Putamen (tissue), 1 donor: Measurements from ENCODE around the gene AGPAT4.
"Not testable (repeated sequence)": the region's sequence is repeated elsewhere in the genome, so short reads cannot be mapped to it uniquely, and the experiment has no call there.

ENCODE experiments used
- DNase-seq: peaks from one replicate; pipeline ENCODE4 v3.0.0-alpha.2; 2016; ENCODE audit warnings: low spot score

The AGPAT4 gene, protein sequence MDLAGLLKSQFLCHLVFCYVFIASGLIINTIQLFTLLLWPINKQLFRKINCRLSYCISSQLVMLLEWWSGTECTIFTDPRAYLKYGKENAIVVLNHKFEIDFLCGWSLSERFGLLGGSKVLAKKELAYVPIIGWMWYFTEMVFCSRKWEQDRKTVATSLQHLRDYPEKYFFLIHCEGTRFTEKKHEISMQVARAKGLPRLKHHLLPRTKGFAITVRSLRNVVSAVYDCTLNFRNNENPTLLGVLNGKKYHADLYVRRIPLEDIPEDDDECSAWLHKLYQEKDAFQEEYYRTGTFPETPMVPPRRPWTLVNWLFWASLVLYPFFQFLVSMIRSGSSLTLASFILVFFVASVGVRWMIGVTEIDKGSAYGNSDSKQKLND

DNA sequence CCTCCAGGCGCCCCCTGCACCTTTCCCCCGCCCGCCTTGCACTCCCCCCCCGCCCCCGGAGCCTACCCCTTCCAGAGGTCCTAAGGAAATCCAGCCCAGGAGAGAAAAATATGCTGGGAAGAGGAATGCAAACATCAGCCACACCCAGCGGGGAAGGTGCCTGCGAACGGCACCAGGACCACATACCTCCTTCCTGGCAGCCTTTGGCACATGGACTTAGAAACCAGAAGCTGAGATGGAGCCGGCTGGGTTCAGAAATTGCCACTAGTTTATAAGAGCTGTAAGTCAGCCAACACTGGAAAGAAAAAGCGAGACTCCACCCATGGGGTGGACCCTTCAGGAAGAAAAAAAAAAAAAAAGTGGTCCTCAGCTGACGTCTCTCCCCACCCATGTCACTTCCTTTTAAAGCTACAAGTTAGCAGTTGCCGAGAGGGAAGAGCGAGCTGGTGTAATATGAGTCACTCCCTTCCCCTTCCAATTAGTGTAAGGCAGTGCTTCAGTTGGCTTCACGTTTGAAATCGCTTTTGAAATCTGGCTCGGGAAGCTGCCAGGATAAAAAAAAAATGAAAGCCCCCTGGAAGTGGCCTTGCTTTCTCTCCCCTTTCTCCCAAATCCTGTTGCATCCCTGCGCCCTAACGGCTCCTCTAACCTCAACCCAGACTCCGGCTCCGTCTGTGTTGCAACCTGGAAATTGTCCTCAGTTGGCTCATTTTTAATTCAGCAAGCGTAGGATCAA lies at the start of gene AGPAT4:
Gene AGPAT4, minus strand, starts transcription at position 310 of the 736 bp plus-strand sequence. CDS start 41,848 bp downstream, outside the sequence.
- DNase-seq: peak; percentile 91

DNA sequence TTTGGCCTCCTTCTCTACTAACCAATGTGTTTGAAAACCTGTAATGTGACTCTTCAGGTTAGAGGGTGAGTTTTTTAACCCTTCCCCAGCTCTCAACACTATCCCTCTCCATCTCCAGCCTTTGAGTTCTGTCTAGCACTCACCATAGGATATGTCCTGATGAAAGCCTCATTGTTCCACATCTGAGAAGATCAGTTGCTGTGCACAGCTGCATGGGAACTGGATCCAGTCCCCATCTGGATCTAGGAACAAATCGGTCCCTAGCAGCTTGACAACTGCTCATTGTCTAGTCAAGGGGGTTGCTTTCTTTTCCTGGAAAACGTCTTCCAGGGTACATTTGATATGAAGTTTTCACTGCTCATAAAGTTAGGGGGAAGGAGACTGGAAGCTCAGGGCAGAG lies 45.4 kb upstream of the AGPAT4 start:
- DNase-seq: peak; percentile 94

DNA sequence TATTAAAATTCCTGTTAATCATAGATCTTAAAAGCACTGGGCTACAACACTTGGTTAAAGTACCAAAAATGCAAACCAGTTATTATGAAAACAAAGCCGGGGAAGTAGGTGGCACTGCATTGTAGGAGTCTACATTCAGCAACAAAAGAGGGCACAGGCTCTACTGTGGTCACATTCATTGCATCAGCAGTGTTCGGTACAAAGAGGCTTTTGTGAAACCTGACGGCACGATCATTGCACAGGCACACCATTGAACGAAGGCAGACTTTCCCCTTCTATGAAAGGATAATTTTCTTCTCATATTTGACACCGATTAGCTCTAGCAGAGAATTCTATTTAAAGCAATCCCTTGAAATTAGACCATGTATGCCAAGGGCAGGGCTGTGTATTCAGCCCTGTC lies 44.6 kb upstream of the AGPAT4 start:
- DNase-seq: peak; percentile 90

DNA sequence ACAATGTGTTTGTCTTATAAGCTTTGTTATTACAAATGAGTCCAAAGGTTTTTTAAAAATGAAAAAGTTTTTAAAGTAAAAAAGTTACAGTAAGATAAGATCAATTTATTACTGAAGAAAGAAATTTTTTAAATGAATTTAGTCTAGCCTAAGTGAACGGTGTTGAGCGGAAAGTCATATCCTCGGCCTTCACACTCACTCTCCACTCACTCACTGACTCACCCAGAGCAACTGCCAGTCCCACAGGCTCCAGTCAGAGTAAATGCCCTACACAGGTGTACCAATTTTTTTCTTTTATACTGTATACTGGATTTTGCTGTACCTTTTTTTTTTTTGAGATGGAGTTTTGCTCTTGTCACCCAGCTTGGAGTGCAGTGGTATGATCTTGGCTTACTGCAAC lies 42.7 kb upstream of the AGPAT4 start:
- DNase-seq: no peak

DNA sequence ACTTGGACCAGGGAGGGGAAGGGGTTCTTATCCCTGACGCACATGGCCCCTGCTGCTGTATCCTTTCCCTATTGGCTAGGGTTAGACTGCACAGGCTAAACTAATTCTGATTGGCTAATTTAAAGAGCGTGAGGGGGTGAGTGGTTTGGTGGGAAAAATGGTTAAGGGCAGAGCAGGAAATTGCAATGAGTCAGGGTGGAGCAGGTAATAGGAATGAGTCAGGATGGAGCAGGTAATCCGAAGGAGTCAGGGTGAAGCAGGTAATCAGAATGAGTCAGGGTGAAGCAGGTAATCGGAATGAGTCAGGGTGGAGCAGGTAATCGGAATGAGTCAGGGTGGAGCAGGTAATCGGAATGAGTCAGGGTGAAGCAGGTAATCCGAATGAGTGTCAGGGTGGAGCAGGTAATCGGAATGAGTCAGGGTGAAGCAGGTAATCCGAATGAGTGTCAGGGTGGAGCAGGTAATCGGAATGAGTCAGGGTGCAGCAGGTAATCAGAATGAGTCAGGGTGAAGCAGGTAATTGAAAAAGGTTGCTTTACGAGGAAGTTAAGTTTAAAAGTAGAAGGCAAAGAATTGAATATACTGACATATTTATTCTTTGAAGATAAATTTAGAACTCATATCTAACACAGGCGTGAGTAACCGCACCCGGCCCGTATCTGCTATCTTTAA lies 41.5 kb upstream of the AGPAT4 start:
- not testable (repeated sequence) for DNase-seq

DNA sequence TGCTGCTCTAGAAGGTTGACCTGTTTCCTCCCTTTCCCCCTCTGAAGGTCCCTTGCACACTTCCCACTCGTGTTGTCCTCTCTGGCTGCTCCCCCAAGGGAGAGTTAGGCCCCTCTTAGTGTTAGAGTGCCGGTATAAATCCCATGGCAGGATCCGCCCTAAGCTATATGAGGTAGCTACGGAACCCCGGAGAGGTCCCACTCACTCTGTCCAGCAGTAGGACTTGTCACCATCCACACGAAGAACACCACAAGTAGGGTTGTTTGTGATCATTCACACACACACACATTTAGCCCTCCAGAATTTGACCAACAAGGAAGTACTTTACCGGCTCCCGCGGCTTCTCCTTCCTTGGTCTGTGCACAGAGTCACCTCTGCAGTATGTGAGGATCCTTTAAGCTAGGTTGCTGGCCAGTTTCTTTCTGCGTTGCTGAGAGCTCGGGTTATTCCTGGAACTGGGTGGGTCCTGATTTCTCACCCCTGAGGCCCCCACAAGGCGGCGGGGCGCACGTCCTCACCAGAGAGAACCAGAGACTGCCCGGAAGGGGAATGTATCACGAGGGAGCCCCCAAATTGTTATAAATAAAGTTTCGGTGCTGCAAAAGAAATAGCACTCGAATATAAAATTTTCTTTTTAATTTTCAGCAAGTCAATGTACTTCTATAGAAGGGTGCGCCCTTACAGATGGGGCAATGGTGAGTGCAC lies 40.8 kb upstream of the AGPAT4 start:
- DNase-seq: not testable (repeated sequence)

DNA sequence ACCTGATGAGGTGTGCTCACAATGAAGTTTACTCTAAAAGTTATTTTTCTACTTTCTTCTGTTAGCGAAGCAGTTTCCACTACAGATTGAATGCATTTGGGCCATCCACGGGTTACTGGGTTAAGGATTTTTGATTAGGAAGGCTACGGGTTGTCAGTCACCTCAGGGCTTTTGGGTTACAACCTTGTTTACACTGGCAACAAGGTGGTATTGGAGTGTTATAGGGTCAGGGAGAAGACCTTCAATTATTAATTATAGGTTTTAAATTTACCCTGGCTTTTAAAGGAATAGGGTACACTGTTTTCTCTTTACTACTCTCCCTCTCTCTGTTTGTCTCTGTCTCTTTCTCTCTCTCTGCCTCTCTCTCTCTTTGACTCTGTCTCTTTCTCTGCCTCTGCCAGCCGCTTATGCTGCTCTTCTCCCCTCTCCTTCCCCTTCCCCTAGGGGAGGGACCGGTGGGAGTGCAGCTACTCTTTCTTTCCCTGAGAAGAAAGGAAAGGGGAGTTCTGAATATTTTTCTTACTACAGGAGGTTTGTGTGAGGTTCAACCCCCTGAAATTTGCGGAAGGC lies 40.2 kb upstream of the AGPAT4 start:
- no peak for DNase-seq

DNA sequence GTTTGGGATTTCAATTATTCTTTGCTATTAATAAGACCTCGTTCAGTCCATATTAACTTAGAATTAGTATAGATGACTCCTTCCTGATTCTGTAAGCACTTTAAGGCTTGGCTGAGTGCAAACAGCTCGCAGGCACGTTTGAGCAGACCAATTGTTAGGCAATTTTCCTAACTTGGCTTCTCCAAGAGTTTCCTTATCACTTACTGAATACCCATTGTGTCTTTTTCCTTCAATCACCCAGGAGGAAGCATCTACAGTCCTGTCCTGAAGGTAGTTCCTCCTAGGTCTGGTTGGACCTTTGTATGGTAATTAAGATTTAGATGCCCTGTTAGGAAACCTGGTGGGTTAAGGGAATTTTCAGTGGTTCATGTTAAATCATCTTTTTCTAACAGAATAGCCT lies 39.6 kb upstream of the AGPAT4 start:
- DNase-seq: not testable (repeated sequence)

DNA sequence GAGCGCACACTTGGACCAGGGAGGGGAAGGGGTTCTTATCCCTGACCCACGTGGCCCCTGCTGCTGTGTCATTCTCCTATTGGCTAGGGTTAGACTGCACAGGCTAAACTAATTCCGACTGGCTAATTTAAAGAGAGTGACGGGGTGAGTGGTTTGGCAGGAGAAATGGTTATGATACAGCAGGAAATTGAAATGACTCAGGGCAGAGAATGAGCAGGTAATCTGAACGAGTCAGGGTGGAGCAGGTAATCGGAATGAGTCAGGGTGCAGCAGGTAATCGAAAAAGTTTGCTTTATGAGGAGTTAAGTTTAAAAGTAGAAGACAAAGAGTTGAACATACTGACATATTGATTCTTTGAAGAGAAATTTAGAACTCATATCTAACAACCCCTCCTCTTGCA lies 35.9 kb upstream of the AGPAT4 start:
- DNase-seq: not testable (repeated sequence)

DNA sequence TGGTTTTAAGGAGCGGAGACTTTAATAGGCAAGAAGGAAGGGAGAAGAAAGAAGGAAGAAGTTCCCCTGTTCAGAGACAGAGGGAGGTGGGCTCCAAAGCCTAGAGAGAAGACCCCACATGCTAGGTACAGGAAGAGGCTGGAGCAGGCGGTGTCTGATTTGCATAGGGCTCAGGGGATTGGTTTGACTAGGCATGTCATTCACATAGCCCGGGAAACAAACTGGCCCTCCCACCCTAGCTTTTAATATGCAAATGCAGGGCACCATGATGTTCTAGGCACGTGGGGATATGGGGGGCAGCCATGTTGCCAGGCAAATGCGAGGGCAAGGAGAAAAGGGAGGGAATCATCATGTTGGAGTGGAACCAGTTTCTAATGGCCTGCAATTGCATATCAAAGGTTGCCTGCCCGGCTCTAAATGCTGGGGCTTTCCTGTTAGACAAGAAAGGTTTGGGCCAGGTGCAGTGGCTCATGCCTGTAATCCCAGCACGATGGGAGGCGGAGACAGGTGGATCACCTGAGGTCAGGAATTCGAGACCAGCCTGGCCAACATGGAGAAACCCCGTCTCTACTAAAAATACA lies 34.3 kb upstream of the AGPAT4 start:
- DNase-seq: no peak

DNA sequence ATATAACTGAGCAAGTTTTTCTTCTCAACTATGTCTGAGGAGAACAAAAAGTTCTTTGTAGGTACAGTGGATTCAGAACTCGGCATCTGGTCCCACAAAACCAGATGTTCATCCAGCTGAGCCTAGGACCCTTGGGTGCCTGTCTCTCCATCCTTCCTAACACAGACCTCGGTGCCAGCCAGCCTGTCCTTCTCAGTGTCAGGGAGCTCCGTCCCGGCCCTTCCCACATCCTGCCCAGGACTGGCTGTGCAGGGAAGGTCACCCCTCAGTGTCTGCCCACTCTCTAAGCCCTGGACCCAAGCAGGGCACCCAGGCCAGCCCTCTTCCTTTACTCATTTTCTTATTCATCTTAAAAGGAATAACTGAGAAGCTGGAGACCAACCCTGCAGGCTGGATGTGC lies 32.0 kb upstream of the AGPAT4 start:
- no peak for DNase-seq

DNA sequence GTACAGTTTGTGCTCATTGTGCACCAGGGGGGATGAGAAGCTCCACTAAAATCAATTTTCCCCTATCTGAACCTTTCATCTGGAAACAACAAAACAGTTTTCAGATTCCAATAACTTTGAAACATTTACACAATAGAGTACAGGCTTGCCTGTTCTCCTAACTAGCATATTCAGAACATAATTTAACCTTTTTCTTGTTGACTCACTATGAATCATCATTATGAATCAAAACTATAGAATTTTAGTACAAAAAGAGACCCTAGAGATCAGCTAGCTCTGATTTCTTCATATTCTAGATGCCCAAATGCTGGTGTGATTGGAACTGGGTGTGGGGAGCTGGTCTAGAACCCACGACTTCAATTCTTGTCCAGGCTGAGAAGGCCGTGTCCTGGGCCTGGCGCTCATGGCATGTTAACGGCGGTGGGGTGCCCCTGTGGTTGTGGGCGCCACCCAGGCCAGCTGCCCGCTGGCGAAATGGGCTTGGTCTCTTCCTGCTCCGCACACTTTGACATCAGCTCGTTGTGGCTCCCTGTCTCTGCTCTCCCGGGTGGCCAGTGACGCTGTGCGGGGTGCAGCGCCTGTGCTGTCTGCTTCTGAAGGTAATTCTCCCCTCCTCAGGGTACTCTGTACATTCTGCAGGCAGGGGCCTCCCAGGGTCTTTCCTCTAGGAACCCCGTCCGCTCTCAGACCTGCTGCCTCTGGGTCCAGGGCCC lies 29.9 kb upstream of the AGPAT4 start:
- DNase-seq: no peak

DNA sequence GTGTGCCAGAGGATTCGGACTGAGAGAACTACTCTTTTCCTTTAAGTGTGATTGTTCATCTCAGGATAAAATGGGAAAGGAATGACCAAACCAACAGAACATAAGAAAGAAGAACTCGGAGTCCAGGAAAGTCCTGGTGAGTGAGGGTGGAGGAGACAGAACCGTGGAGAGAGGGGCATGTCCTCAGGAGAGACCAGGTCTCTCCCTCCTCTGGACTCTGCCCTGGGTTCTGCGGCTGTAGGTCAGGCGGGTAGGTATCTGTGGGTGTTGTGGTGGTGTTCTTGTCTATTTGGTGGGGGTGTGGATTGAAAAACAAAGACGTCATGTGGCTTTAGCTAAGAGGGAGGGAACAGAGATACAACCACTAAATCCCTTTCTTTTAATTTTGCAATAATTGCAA lies 29.1 kb upstream of the AGPAT4 start:
- DNase-seq: no peak

DNA sequence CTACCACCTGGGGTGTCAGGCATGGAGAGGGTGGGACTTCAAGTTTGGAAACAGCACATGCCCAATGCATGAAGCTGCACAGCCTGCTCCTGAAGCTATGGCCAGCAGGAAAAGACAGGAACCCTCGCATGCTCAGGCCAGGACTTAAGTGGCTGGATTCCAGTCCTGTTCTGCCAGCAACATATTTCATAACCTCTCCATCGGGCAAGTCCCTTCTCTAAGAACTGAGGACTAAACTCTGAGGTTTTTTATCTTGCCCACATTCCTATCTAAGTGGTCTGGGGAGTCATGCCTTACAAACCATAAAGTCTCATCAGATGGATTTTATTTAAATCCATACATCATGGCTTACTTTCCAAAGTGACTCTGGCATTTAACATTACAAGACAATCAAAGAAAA lies 27.5 kb upstream of the AGPAT4 start:
- no peak for DNase-seq

DNA sequence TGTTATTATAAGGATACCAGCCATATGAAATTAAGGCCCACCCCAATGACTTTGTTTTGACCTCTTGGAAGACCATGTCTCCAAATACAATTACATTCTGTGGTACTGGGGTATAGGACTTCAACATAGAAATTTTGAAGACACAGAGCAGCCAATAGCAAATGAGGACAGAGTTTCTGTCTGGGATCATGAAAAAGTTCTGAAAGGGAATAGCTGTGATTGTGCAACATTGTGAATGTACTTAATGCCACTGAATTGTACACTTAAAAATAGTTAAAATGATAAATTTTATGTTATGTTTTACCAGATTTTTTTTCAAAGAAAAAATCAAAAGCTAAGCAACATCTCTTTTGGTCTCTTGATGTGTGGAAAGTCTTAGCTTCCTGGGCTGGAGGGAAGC lies 27.0 kb upstream of the AGPAT4 start:
- DNase-seq: no peak

DNA sequence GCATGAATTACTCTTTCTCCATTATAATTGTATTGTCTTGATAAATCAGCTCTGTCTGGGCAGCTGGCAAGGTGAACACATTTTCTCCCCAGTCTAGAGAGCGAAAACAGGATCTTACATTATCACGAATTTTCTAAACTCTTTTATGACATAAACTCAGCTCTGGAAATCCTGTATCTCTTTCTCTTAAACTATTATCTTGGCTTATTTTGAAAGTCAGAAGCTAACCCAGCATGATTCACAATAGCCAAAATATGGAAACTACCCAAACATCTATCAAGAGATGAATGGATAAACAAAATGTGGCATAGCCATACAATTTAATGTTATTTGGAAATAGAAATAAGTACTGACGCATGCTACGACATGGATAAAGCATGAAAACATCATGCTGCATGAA lies 25.9 kb upstream of the AGPAT4 start:
- no peak for DNase-seq

DNA sequence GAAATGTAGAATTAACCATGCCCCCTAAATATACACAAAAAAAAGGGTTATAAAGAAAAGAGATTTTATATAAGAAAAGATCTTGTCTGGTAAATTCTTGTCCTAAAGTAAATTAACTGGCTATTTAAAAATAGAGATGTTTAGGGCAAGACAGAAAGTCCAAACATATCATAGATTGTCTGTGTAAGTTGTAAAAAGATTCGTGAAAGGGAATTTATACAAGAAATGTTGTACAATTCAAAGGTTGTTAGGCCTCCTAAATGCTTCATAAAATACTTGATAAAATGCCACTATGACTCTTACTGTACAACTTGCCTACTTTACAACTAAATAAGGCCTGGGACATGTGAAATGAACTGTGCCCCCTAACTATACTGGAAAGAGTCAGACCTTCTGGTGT lies 21.9 kb upstream of the AGPAT4 start:
- DNase-seq: no peak

DNA sequence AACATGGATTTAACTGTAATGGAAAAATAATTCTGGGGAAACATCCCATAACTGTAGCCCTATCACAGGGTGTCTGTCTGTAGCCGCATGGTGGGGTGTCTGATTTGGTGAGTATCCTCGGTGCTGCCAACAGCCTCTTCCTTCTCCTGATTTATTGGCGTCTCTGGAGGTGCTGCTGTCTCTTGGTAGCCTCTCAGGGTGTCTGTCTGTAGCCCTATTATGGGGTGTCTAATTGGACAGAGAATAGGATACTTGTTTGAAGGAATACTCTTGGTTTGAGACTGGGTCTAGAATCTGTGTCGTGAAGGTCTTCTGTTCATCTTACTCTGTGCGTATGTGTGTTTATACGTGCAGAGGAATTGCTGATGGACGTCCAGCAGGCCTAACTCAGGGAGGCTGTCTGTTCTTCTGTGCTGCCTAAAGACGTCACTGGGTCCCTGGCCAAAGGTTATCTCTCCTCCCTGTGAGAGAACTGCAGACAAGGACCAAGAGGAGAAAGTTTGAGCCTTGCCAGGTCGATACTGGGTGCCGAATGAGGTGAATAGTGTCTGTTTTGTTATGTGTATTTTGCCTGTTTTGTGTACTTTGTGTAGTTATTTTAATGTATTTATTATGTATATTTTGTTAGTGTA lies 18.9 kb upstream of the AGPAT4 start:
- no peak for DNase-seq

DNA sequence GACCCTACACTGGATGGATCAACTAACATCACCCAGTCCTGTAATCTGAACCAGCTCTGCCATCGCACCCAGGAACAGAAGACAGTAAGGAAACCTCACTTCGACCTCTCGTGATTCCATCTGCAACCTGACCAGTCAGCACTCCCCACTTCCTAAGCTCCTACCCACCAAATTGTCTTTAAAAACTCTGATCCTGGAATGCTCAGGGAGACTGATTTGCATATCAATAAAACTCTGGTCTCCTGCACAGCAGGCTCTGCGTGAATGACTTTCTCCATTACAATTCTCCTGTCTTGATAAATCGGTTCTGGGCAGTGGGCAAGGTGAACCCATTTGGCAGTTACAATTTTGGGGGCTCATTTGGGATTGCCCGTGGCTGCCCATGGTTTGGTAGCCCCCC lies 18.3 kb upstream of the AGPAT4 start:
- no peak for DNase-seq

DNA sequence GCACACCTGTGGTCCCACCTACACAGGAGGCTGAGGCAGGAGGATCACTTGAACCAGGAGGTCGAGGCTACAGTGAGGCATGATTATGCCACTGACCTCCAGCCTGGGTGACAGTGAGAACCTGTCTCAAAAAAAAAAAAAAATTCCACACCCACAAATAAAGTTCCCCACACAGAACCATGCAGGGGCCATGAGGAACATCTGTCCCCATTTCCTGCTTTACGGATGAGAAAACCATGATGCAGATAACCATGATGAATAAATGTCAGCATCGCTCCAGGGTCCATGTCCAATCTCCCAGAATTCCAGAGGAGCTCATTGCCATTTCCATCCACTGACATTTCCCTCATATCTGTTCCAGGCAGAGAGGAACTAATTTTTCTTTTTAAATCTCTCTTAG lies 16.9 kb upstream of the AGPAT4 start:
- DNase-seq: no peak
